Activated CD4-positive, alpha-beta T cell treated with anti-CD3 and anti-CD28 coated beads for 48 hours (primary cell): Measurements from ENCODE around the gene LEMD1.
"Not testable (repeated sequence)": the region's sequence is repeated elsewhere in the genome, so short reads cannot be mapped to it uniquely, and the experiment has no call there.

Experiments used
- DNase-seq: peaks from one replicate; pipeline ENCODE4 v3.0.0-alpha.2; 2020

LEMD1 gene

DNA sequence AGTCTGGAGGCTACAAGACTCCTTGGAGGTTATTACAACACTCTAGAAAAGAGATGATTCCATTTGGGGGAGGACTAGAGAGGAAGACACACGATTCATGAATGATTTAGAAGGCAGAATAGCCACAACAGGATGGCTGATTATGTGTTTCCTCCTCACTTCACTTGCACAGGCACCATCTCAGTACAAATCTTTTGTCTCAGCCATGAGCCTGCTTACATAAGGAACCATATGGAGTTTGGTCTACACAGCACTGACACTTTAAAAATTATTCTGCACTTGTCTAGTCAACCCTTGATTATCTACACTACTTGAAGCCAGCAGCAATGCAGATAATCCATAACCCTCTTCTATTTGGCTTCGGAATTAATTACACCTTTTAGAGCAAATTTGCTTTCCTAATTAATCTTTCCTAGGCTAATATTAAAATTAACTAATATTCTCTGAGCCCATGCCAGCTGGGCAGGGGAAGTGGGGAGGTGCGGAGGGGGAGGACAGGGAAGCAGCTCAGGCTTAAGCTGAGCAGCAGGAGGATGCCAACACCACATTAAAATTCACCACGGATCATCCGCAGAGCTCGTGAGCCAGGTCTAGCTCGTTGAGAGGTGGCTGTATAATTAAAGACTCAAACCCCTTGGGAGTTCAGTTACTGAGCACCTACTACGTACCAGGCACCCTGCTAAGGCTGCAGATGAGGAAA lies 3.2 kb upstream of the LEMD1 start:
- DNase-seq: no peak

DNA sequence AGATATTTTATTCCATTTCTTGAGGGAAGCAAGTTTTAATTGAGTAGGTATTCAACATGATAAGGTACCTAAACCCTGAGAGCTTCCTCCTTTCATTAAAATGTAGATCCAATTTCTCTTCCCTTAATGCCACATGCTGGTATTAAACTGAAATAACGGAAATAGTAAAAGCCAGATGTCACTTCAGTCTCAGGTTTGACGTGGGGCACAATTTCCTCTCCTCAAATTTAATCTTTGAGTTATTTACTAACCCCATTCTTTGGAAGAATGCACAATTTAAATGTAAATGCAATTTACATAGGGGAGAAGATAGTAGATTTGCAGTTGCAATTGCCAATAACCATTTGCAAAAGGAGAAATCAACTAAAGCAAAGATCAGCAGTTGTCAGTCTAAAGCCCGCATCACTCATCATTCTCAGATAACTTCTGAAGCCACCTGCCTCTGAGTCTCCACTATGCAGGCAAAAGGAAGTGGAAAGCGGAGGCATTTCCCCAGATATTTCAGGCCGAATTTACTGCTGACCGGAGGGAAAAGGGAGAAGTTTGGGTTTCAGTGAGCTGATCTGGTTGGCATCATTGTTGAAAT lies 2.1 kb upstream of the LEMD1 start:
- DNase-seq: no peak

DNA sequence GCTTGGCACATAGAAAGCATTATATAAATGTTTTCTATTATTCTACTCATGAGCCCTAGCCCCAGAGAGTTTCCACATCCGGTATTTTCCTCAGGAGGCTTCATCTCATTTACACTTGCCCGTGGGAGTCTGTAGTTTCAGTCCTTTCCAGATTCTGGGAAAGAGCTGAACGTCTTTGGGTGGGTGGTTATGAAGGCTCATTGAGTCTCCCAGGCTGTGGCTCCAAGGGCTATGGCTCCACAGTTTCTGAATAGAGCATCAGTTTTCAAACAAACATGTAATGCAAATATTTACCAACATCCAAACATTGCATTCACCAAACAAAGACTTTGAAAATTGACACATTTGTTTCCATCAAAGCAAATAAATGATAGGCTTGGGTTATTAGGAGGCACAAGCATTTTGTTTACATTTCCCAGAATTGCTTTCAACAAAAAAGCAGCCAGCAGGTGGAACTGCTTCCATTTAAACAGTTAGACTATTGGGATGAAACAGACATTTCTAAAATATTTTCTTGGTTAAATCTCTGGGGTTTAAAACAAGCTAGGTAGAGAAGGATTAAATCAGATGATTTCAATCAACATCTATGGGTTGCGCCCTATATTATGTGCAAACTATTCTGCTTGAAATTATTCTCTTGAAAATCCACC lies 1.3 kb upstream of the LEMD1 start:
- no peak for DNase-seq

DNA sequence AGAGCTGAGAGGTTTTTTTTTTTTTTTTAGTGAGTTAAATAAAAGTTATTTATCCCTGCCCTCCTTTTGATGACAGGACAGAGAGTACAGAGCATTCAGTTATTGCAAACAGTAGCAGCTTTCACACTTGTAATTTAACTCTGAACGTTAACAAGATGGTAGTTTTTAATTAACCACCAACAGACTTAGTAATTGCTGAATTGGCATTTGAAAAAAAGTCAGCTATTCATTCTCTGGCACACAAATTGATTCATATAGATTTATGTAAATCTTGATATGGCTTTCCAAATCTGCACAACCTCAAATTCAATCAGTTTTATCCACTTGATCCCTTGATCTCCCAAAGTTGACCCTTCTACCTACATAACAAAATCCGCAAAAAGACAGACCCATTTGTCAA lies 918 bp downstream of the LEMD1 start:
- no peak for DNase-seq

DNA sequence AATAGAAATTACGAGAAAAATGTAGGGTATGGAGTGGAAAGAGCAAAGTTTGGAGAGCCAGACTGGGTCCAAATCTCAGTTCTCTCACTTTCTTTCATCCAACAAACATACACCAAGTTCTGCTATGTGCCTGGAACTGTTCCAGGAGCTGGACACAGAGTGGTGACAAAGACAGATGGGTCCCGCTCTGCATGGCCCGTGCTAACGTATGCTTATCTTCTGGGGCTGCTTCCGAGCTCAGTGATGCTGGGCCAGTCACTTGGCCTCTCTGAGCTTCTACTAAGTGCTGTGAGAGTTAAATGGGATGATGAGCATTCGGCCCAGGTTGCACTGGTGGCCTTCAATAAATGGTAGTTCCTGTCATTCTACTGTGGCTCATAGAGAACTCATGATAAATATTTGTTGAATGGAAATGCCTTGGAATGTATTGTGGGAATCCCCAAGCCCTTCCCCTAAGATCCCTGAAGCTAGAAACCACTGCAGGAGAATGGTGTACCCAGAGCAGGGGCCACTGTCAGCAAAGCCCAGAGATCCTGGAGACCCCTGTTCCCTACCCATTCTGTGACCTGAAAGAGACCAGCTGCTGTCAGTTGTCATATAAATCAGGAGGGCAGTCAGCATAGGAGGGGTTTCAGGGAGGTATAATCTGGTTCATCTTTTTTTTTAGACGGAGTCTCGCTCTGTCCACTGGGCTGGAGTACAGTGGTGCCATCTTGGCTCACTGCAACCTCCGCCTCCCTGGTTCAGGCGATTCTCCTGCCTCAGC lies 3.8 kb downstream of the LEMD1 start:
- no peak for DNase-seq

DNA sequence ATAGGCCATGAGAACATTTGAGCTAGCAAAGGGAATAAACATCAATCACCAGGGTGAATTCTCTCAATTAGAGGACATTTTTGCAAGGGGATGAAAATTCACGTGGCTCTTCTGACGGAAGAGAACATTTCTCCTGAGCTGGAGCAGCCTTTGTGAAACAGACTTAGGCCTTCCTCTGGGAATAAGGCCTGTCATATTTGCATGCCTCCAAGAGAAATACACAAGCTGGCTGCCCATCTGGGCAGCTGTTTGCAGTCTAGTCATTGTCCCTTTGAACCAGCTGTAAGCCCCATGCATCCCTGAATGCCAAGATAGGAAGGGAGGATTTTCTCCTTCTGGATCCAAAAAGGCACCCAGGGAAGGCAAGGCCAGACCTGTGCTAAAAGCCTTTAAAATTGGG lies 5.5 kb downstream of the LEMD1 start:
- DNase-seq: no peak

DNA sequence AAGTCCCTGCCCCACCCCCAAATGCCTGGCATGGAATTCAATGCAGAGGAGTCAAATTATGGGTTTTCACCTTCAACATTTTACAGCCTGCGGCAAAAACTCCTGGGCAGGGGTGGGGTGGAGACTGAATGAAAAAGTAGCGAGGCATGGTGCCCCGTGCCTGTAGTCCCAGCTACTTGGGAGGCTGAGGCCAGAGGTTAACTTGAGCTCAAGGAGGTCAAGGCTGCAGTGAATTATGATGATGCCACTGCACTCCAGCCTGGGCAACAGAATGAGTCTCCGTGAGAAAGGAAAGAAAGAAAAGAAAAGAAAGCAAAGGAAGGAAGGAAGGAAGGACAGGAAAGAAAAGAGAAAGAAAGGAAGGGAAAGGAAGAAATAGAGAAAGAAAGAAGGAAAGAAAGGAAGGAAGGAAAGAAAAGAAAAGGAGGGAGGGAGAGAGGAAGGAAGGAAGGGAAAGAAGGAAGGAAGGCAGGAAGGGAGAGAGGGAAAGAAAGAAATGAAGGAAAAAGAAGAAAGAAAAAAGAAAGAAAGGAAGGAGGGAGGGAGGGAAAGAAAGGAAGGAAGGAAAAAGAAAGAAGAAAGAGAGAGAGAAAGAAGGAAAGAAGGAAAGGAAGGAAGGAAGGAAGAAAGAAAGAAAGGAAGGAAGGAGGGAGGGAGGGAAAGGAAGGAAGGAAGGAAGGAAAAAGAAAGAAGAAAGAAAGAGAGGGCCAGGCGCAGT lies 11.1 kb downstream of the LEMD1 start:
- DNase-seq: no peak

DNA sequence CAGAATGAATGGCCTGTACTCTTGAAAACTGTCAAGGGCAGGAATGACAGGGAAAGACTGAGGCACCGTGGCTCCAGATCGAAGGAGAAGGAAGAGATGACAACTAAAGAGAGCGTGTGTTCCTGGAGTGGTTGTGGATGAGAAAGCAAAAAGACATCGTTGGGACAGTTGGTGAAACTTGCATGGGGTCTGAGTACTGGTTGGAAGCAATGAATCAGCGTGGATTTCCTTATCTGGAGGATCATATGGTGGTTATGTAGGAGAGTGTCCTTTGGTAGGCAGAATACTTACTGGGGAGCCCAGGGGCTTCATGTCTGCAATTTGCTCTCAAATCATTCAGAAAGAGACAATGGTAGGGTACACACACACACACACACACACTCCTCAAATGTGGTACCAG lies 13.9 kb downstream of the LEMD1 start:
- DNase-seq: no peak

DNA sequence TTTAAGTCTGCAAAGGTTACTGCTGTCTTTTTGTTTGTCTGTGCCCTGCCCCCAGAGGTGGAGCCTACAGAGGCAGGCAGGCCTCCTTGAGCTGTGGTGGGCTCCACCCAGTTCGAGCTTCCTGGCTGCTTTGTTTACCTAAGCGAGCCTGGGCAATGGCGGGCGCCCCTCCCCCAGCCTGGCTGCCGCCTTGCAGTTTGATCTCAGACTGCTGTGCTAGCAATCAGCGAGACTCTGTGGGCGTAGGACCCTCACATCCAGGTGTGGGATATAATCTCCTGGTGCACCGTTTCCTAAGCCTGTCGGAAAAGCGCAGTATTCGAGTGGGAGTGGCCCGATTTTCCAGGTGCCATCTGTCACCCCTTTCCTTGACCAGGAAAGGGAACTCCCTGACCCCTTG lies 15.6 kb downstream of the LEMD1 start:
- not testable (repeated sequence) for DNase-seq

DNA sequence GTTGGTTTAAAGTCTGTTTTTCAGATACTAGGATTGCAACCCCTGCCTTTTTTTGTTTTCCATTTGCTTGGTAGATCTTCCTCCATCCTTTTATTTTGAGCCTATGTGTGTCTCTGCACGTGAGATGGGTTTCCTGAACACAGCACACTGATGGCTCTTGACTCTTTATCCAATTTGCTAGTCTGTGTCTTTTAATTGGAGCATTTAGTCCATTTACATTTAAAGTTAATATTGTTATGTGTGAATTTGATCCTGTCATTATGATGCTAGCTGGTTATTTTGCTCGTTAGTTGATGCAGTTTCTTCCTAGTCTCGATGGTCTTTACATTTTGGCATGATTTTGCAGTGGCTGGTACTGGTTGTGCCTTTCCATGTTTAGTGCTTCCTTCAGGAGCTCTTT lies 17.4 kb downstream of the LEMD1 start:
- DNase-seq: not testable (repeated sequence)

DNA sequence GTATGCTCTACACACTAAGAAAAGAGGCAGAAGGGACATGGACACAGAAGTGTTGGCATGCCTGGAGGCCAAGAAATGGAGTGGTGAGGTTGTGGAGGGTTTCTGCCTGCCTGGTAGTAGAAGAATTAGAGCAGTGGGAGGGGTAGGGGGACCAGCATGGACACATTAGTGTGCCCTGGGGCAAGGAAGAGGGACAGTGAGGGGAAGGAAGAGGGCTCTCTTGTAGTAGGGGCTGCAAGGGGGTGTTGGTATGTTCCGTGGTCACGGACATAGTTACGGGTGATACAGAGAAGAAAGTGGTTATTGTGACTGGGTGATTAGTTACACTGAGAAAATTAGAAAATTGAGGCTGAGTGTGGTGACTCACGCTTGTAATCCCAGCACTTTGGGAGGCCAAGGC lies 23.3 kb downstream of the LEMD1 start:
- DNase-seq: no peak

DNA sequence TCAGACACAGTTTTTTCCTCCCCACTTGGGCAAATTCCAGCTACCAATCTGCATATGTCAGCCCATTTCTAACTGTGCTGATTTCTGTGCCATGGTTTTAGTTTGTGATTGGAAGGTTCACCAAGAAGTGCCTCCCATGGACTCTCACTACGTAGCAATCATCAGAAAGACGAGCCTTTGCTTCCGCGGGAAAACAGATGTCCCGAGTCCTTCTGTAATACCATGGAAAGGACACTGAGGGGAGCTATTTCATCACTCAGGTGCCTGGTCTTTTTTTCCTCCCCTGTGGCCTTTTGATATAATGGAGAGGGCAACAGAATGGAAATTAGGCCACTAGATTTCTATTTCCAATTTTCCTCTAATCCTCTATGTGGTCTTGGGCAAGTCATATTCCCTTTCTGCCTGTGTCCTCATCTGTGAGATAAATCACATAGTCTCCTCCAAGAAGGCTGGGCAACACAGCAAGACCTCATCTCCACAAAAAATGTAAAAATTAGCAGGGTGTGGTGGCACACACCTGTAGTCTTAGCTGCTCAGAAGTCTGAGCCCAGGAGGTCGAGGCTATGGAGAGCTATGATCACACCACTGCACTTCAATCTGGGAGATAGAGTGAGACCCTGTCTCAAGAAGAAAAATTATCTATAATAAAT lies 24.8 kb downstream of the LEMD1 start:
- DNase-seq: peak; percentile 32

DNA sequence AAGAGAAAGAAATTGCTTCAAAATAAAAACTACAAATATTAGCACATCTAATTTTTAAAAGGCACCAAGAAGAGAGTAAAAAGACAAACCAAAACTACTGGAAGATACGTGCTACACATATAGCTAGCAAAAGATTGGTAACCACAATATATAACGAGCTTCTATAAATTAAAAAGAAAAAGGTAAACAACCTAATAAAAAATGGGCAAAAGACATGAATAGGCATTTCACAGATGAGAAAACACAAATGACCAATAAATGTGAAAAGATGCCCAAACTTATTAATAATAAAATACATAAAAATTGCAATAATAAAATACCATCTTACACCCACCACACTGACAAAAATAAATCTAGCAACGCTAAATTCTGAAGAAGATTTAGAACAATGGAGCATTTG lies 26.2 kb downstream of the LEMD1 start:
- no peak for DNase-seq

DNA sequence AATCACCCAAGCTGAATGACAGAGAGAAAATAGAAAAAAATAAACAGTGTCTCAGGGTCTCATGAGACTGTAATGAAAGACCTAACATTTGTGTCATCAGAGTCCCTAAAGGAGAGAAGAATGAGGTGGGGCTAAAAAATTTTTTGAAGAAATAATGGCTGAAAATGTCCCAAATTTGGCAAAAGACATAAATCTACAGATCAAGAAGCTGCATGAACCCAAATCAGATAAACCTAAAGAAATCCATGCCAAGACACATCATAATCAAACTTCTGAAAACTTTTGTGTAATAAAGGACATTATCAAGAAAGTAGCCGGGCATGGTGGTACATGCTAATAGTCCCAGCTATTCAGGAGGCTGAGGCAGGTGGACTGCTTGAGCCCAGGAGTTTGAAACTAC lies 29.2 kb downstream of the LEMD1 start:
- no peak for DNase-seq

DNA sequence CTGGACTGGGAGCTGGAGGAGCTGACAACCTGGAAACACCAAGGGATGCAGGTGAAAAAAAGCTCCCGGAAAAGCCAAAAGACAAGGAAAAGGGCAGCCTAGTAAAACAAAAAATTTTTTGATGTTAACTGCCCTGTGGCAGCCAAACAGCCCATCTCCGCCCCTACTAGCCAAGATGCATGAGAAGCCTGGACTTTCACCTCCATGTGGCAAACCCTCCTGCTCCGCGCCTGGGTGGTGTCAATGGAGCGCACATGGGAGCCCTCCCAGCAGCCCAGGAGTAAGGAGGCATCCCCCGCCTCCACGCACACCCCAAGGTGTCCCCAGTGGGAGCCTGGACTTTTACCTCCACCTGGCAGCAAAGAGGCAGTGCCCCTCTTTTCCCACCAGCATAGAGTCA lies 30.5 kb downstream of the LEMD1 start:
- no peak for DNase-seq

DNA sequence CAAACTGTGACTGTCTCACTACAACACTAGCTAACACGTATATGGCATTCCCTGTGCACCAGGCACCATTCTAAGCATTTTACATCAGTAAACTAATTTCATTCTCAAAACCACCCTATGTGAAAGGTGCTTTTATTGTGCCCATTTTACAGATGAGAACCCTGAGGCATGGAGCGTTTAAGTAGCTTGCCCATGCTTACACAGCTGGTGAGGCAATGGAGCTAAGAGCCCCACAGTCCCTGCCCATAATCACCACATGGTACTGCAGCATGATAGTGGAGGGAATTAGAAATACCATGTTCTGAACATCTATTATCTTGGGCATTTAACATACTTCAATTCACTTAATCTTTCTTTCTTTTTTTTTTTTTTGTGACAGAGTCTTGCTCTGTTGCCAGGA lies 34.0 kb downstream of the LEMD1 start:
- DNase-seq: no peak

DNA sequence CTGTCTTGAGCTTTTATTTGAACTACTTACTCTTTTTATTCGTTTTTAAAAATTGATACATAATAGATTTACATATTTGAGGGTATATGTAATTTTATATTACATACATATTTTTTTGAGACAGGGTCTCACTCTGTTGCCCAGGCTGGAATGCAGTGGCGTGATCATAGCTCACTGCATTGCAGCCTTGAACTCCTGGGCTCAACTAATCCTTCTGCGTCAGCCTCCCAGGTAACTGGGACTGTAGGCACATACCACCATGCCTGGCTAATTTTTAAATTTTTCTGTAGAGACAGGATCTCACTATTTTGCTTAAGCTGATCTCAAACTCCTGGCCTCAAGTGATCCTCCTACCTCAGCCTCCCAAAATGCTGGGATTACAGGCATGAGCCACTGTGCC lies 38.9 kb downstream of the LEMD1 start:
- not testable (repeated sequence) for DNase-seq

DNA sequence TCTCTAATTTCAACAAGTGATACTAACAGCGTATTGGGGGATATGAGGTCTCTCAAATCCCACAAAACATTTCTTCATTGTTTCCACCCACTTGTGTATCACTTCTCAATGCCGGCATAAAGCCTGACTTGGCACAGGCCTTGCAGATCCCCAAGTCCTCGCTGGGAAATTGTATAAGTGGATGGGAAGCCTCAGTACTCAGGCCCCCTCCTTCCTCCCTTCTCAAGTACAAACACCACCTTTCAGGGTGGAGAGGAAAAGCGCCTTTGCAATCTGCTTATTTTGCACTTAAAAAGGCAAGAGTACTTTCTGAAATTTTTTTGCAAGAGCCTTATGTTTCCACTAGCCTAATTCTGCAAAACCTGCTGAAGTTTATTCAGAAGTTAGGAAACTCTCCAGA lies 39.3 kb downstream of the LEMD1 start:
- no peak for DNase-seq

DNA sequence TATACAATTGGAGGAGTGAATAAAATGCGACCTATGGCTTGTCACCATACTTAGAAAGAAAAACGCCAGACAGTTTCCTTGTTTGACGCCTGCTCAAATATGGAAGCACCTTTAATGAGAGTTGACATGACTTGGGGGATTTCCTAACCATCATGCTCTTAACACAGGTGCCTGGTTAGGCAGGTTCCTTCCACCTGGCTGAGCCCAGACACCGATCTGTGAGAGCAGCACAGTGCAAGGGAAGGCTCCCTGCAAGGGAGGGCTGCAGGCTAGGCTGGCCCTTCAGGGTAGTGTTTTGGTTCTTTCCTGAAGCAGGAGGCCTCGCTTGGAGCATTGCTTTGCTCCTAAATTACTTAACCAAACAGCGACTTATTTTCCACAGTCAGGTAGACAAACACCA lies 40.6 kb downstream of the LEMD1 start:
- DNase-seq: no peak

DNA sequence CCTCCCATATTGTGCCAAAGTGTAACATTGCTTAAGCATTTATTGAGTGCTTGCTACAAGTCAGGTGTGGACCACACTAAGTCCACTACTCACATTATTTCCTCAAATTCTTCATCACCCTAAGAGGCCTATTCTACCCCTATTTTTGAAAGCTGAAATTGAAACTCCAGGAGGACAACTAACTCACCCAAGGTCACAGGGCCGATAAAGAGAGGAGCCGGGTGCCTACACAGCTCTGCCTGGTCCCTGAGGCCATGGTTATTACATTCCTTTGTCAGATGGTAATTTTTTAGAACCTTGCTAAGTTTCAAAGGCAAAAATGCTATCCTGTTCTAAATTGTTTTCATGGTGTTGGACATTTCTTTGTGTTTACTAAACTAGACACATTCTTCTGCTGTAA lies 41.0 kb downstream of the LEMD1 start:
- no peak for DNase-seq

DNA sequence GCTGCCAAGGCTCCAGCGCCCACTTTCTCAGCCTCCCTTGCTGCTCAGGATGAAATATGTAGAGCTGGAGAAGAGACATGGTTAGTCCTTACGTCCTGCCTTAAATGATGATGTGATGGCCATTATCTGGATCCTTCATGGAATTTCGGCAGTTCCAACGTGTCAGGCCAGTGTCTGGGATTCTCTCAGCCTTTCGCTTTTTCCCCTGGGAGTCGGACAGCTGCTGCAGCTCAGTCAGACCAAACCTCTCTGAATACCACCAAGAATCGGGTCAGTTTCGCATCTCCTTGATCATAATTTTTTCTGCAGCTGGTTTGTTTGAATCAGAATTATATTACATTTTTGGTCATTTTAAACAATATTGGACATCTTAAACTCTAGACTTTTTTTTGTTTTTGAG lies 42.8 kb downstream of the LEMD1 start:
- DNase-seq: no peak

DNA sequence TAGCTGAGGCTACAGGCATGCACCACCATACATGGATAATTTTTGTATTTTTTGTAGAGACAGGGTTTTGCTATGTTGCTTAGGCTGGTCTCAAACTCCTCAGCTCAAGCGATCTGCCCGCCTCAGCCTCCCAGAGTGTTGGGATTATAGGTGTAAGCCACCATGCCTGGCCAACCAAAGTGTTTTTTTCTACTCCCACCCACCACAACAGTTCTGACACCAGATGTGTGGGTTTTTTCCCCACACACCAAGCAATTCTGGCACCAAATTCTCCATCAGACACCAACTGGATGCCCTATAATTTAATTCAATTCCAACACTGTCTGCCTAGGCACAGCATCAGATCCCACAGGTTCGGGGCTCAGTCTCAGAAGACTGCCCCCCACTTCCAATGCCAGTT lies 44.5 kb downstream of the LEMD1 start:
- no peak for DNase-seq

DNA sequence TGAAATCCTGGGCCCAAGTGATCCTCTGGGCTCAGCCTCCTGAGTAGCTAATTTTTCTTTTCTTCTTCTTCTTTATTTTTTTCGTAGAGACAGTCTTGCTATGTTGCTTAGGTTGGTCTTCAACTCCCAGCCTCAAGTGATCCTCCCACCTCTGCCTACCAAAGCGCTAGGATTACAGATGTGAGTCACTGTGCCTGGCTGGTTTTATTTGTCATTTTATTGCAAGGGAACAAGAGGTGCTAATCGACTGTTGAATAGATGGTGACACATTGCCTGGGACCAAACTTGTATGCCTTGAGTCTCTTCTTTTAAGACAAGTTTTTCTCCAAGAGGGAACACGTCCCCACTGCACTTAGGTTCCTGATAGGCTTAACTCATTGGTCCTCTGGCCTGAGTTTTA lies 45.1 kb downstream of the LEMD1 start:
- no peak for DNase-seq
